H1 (cell line): ENCODE results near the gene RPS25. TPM values are rescaled to one million over a fixed set of nuclear protein-coding genes. Genes with fewer than 3 reads are reported as not detected.

ENCODE experiments used
- CTCF ChIA-PET: fragments of 300-600 bp; sonication (Branson Sonifier 250); formaldehyde crosslinking; loops from one replicate; lab custom pipeline; 2021; ENCODE audit not compliant: partially characterized antibody; lab: Charles Lee
- POLR2A ChIA-PET: fragments of 300-600 bp; sonication (Branson Sonifier 250); formaldehyde crosslinking; loops from one replicate; lab custom pipeline; 2021; ENCODE audit warnings: inconsistent platforms; ENCODE audit not compliant: partially characterized antibody; lab: Charles Lee
- DNase-seq, 2 experiments: peaks; one replicate each; pipeline versions ENCODE4 v3.0.0 to v3.0.0-alpha.2; 2010 to 2022; ENCODE audit warnings: low spot score in 2 of 2, low read depth in 1 of 2, mixed read lengths in 1 of 2
- FAIRE-seq: peaks from 2 replicates; lab custom pipeline; 2011; peaks lifted over from hg19 to GRCh38; lab: Jason Lieb, UNC
- H2AFZ ChIP-seq: 2 replicates; pipeline ENCODE4 v1.8.1; 2012; ENCODE audit warnings: low read length, inconsistent platforms
- H2AK5ac ChIP-seq: 2 replicates; pipeline ENCODE4 v1.6.1; 2013; ENCODE audit warnings: low read depth, low read length
- H2BK120ac ChIP-seq: replicated peaks from 2 replicates; pipeline ENCODE3; 2013; ENCODE audit warnings: low read depth, low read length, inconsistent platforms
- H2BK12ac ChIP-seq: 2 replicates; pipeline ENCODE4 v1.6.1; 2013; ENCODE audit warnings: low read depth, low read length
- H2BK15ac ChIP-seq: 2 replicates; pipeline ENCODE4 v1.6.1; 2013; ENCODE audit warnings: low read length
- H2BK20ac ChIP-seq: 2 replicates; pipeline ENCODE4 v1.6.1; 2013; ENCODE audit warnings: low read length
- H2BK5ac ChIP-seq: 2 replicates; pipeline ENCODE4 v1.6.1; 2013; ENCODE audit warnings: low read depth, low read length
- H3K14ac ChIP-seq: 2 replicates; pipeline ENCODE4 v1.6.1; 2013; ENCODE audit warnings: inconsistent platforms; ENCODE audit not compliant: insufficient read length
- H3K18ac ChIP-seq: 2 replicates; pipeline ENCODE4 v1.6.1; 2013; ENCODE audit warnings: low read length; ENCODE audit errors: extremely low read depth
- H3K23ac ChIP-seq: 2 replicates; pipeline ENCODE4 v1.6.1; 2013; ENCODE audit warnings: inconsistent platforms; ENCODE audit not compliant: insufficient read length
- H3K23me2 ChIP-seq: 2 replicates; pipeline ENCODE4 v1.6.1; 2013; ENCODE audit warnings: low read depth, low read length
- H3K27ac ChIP-seq: 2 replicates; pipeline ENCODE4 v1.6.1; 2011; ENCODE audit warnings: low read depth, low read length, inconsistent platforms
- H3K27me3 ChIP-seq, 4 experiments: replicated peaks in 1 of 4; 1 replicate in 1 of 4; 2 replicates in 3 of 4; pipeline versions ENCODE4 v1.6.1 to v1.8.1; 2011 to 2013; ENCODE audit warnings: low read length in 3 of 4, mild to moderate bottlenecking in 3 of 4, inconsistent platforms in 2 of 4, mixed read lengths in 2 of 4, moderate library complexity in 1 of 4; ENCODE audit not compliant: control insufficient read depth in 3 of 4, insufficient read depth in 3 of 4; ENCODE audit errors: extremely low read depth in 1 of 4
- H3K36me3 ChIP-seq, 4 experiments: 2 replicates each; pipeline versions ENCODE4 v1.6.1 to v1.8.1; 2011 to 2013; ENCODE audit warnings: mild to moderate bottlenecking in 4 of 4, low read length in 3 of 4, moderate library complexity in 2 of 4, control low read depth in 1 of 4, inconsistent platforms in 1 of 4; ENCODE audit not compliant: insufficient read depth in 4 of 4, control insufficient read depth in 2 of 4
- H3K4ac ChIP-seq: replicated peaks from 2 replicates; pipeline ENCODE3; 2013; ENCODE audit warnings: low read length, low read depth, mixed read lengths, inconsistent platforms; ENCODE audit not compliant: insufficient read length
- H3K4me1 ChIP-seq, 4 experiments: replicated peaks in 1 of 4; 1 replicate in 1 of 4; 2 replicates in 3 of 4; pipeline versions ENCODE4 v1.6.1 to v1.8.1; 2011 to 2013; ENCODE audit warnings: low read length in 3 of 4, inconsistent platforms in 2 of 4, mixed read lengths in 1 of 4; ENCODE audit not compliant: insufficient read depth in 4 of 4, control insufficient read depth in 3 of 4
- H3K4me2 ChIP-seq, 2 experiments: 2 replicates each; pipeline versions ENCODE4 v1.6.1 to v1.8.1; 2011 to 2013; ENCODE audit warnings: low read depth in 2 of 2, low read length in 2 of 2, control low read depth in 1 of 2, inconsistent platforms in 1 of 2, mild to moderate bottlenecking in 1 of 2; ENCODE audit not compliant: insufficient read depth in 1 of 2
- H3K4me3 ChIP-seq, 4 experiments: fragments of 200-600, 300-600 bp in 1 of 4; sonication (generic), shearing (Covaris generic), sonication (Bioruptor Twin) in 1 of 4; 2 replicates each; pipeline versions ENCODE4 v1.5.1 to v1.8.1; 2011 to 2016; ENCODE audit warnings: low read length in 4 of 4, low read depth in 3 of 4, control low read depth in 2 of 4, inconsistent platforms in 2 of 4, mild to moderate bottlenecking in 2 of 4, mixed read lengths in 1 of 4, moderate library complexity in 1 of 4; ENCODE audit not compliant: insufficient read depth in 2 of 4; ENCODE audit errors: extremely low read depth in 1 of 4
- H3K56ac ChIP-seq: replicated peaks from 2 replicates; pipeline ENCODE3; 2013; ENCODE audit warnings: low read depth, mild to moderate bottlenecking, mixed read lengths, low read length, inconsistent platforms; ENCODE audit not compliant: insufficient read length
- H3K79me1 ChIP-seq: 2 replicates; pipeline ENCODE4 v1.6.1; 2013; ENCODE audit warnings: low read depth, low read length, control low read depth
- H3K79me2 ChIP-seq, 2 experiments: 2 replicates each; pipeline versions ENCODE4 v1.6.1 to v1.8.1; 2012 to 2013; ENCODE audit warnings: low read length in 2 of 2, mild to moderate bottlenecking in 2 of 2, inconsistent platforms in 1 of 2; ENCODE audit not compliant: insufficient read depth in 2 of 2, control insufficient read depth in 1 of 2
- H3K9ac ChIP-seq, 4 experiments: replicated peaks in 1 of 4; 1 replicate in 1 of 4; 2 replicates in 3 of 4; pipeline versions ENCODE4 v1.6.1 to v1.8.1; 2011 to 2013; ENCODE audit warnings: low read depth in 3 of 4, low read length in 3 of 4, control low read depth in 2 of 4, mild to moderate bottlenecking in 2 of 4, moderate library complexity in 2 of 4, inconsistent platforms in 1 of 4; ENCODE audit errors: extremely low read depth in 1 of 4
- H3K9me3 ChIP-seq, 2 experiments: 2 replicates each; pipeline versions ENCODE4 v1.6.1 to v1.8.1; 2012 to 2013; ENCODE audit warnings: mild to moderate bottlenecking in 2 of 2, moderate library complexity in 2 of 2, control low read depth in 1 of 2, inconsistent platforms in 1 of 2, low read depth in 1 of 2, low read length in 1 of 2, mixed read lengths in 1 of 2; ENCODE audit not compliant: insufficient read depth in 2 of 2
- H4K20me1 ChIP-seq, 2 experiments: replicated peaks in 1 of 2; 2 replicates each; pipeline versions ENCODE3 to v1.8.1; 2011 to 2013; ENCODE audit warnings: inconsistent platforms in 2 of 2, low read length in 2 of 2, mild to moderate bottlenecking in 1 of 2; ENCODE audit not compliant: insufficient read depth in 2 of 2, control insufficient read depth in 1 of 2
- H4K5ac ChIP-seq: 2 replicates; pipeline ENCODE4 v1.6.1; 2013; ENCODE audit warnings: low read length, low read depth, mixed read lengths, inconsistent platforms; ENCODE audit not compliant: insufficient read length
- H4K8ac ChIP-seq: 2 replicates; pipeline ENCODE4 v1.8.0; 2013; ENCODE audit warnings: mild to moderate bottlenecking, moderate library complexity, low read length, inconsistent platforms; ENCODE audit not compliant: insufficient read depth; ENCODE audit errors: extremely low read depth
- H4K91ac ChIP-seq: replicated peaks from 2 replicates; pipeline ENCODE3; 2013; ENCODE audit warnings: low read length, mixed read lengths, inconsistent platforms; ENCODE audit not compliant: insufficient read length
- CREB1 ChIP-seq: IDR thresholded peaks from 2 replicates; pipeline ENCODE4 v1.6.1; 2012; ENCODE audit warnings: inconsistent platforms
- KDM5A ChIP-seq: fragments of 200-600 bp; IDR thresholded peaks from 2 replicates; pipeline ENCODE4 v1.7.1; 2012; ENCODE audit warnings: mild to moderate bottlenecking, low read length, inconsistent platforms, mixed read lengths
- WGBS, 2 experiments: shearing (Covaris generic) in 1 of 2; methylation state at CpG; one replicate each; pipeline versions ENCODE4 v1.1.6 to v1.1.7; 2013 to 2015; ENCODE audit warnings: low lambda C conversion rate in 2 of 2, mixed read lengths in 2 of 2, inconsistent platforms in 1 of 2, low coverage in 1 of 2, missing lambda C conversion rate in 1 of 2; ENCODE audit not compliant: insufficient replicate concordance in 2 of 2, insufficient coverage in 1 of 2, insufficient read length in 1 of 2; ENCODE audit errors: extremely low coverage in 1 of 2, missing lambda C conversion rate in 1 of 2; 5-methylcytosine and 5-hydroxymethylcytosine counted together
- polyA plus RNA-seq, 7 experiments: library from polyadenylated mRNA; depleted of rRNA in 3 of 7; stranded (reverse) in 5 of 7; unstranded in 2 of 7; fragments of >200 nt in 5 of 7; fragments of 200-250 nt in 2 of 7; gene quantifications; 1 replicate in 5 of 7; 2 replicates in 1 of 7; 4 replicates in 1 of 7; pipeline versions ENCODE4 v1.2.1 to v1.2.3, GENCODE V29; 2011 to 2013; ENCODE audit warnings: missing spikeins in 2 of 7, mixed read lengths in 2 of 7
- total RNA-seq: library from RNA; stranded (reverse); fragmentation: NEBNext Ultra II Directional; extraction: Animal tissue kit (Norgen Biotek cat#: 25700); gene quantifications from 2 replicates; pipeline ENCODE4 v1.2.1, GENCODE V29; 2021

The RPS25 gene
- total and polyA plus RNA-seq, 2 of the 8 experiments (the other 6 are each of a cell fraction or from before 2014, with no cell fraction given): 1,525 to 1,643 TPM

- H2BK12ac ChIP-seq: no peak overlapping the region
- no peak overlapping the region for H3K14ac ChIP-seq
- no peaks in the 10 kb centered on the region for H3K27me3 ChIP-seq
- H4K91ac ChIP-seq: no peak overlapping the region
- POLR2A ChIA-PET: interaction anchor here (0.7 to 9.7 kb wide), 12 partner anchors 12 to 70 kb away, joined by 3 to 224 read pairs (median 4); partner anchors contain the start of genes HYOU1, RPS25 and TRAPPC4
- no peak overlapping the region for H3K4ac ChIP-seq
- no peak overlapping the region for H3K4me3 ChIP-seq
- no peak overlapping the region for H2BK20ac ChIP-seq
- no peaks in the 10 kb centered on the region for H3K9me3 ChIP-seq
- H4K5ac ChIP-seq: no peak overlapping the region
- H2AFZ ChIP-seq: no peak overlapping the region
- no peak overlapping the region for H2BK120ac ChIP-seq
- H3K36me3 ChIP-seq: peaks cover 14 to 66% (median 37%) of the 10 kb centered on the region in 4 experiments
- peaks cover 3 to 18% of the 10 kb centered on the region in 2 experiments for H4K20me1 ChIP-seq
- H3K9ac ChIP-seq: no peak overlapping the region
- 86% methylated on average over 5 of the region's 5 CpGs; no CpG with 5 or more reads in 1 of the 2 experiments for WGBS, 2 experiments
- H2BK5ac ChIP-seq: no peak overlapping the region
- H3K79me1 ChIP-seq: peaks cover 17% of the 10 kb centered on the region
- H2BK15ac ChIP-seq: no peak overlapping the region
- FAIRE-seq (no peak), DNase-seq (no peak)
- no peak overlapping the region for H3K27ac ChIP-seq
- H3K23me2 ChIP-seq: peaks cover 5% of the 10 kb centered on the region; the same call in 1 of the 2 replicates
- no peak overlapping the region for H4K8ac ChIP-seq
- no peak overlapping the region for H2AK5ac ChIP-seq
- H3K18ac ChIP-seq: no peak overlapping the region
- H3K4me1 ChIP-seq: peaks cover 6 to 13% (median 11%) of the 10 kb centered on the region in 4 experiments
- CTCF ChIA-PET: interaction anchor here (0.8 to 1.2 kb wide), 4 partner anchors 9 to 281 kb away, joined by 3 to 5 read pairs (median 3); partner anchors contain the start of gene VPS11
- no peak overlapping the region for H3K4me2 ChIP-seq
- no peak overlapping the region for H3K56ac ChIP-seq
- H3K23ac ChIP-seq: no peak overlapping the region
- peaks cover under 1 to 32% of the 10 kb centered on the region in 2 experiments; a peak in 3 of 4 replicates for H3K79me2 ChIP-seq
- TF ChIP-seq CREB1 (no peak), KDM5A (no peak)
These were observed 6.9 kb upstream of the RPS25 start for GRCh38 chr11:119025099-119025473.
